Peyer's patch (tissue), 4 donors: ENCODE measurements around the gene ZNF444.

Experiments used
- POLR2A ChIP-seq, 2 donors: fragments of 450-650 bp; IDR thresholded peaks; one replicate each; pipeline ENCODE4 v1.5.1; 2017; ENCODE audit warnings: antibody characterized with exemption in 2 of 2, mild to moderate bottlenecking in 2 of 2, moderate library complexity in 2 of 2
- TF ChIP-seq, protein P1 (sequence below), 6 experiments: fragments of 450-650 bp in 4 of 6; fragments of 200-600 bp in 2 of 6; sonication (generic) in 1 of 6; IDR thresholded peaks; one replicate each; pipeline ENCODE4 v1.5.1; 2017 to 2019; ENCODE audit warnings: antibody characterized with exemption in 6 of 6, mild to moderate bottlenecking in 3 of 6, moderate library complexity in 1 of 6

DNA sequence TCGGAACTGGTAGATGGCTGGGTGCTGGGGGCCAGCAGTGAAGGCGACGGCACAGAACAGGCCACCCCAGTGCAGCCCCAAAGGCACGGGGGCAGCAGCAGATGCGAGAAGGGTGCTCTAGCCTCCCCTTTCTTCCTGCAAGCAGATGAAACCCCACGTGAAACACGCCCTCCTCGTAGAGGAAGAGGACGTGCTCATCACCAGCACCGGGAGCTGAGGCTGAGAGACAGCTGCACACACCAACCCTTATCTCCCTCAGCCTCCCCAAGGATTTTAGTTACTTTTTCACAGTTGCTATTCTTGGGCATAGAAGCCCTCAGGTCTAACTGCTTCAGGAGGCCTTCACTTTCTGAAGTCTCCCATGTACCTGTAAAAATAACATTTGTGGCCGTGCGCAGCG is 31.9 kb upstream of the ZNF444 start:
- TF ChIP-seq POLR2A (IDR thresholded peaks at IDR 0.05), result no peak
- TF ChIP-seq, protein P1, sequence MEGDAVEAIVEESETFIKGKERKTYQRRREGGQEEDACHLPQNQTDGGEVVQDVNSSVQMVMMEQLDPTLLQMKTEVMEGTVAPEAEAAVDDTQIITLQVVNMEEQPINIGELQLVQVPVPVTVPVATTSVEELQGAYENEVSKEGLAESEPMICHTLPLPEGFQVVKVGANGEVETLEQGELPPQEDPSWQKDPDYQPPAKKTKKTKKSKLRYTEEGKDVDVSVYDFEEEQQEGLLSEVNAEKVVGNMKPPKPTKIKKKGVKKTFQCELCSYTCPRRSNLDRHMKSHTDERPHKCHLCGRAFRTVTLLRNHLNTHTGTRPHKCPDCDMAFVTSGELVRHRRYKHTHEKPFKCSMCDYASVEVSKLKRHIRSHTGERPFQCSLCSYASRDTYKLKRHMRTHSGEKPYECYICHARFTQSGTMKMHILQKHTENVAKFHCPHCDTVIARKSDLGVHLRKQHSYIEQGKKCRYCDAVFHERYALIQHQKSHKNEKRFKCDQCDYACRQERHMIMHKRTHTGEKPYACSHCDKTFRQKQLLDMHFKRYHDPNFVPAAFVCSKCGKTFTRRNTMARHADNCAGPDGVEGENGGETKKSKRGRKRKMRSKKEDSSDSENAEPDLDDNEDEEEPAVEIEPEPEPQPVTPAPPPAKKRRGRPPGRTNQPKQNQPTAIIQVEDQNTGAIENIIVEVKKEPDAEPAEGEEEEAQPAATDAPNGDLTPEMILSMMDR (IDR thresholded peaks at IDR 0.05), result no peak
